Mesothelial cell of epicardium (in vitro differentiated cells): ENCODE results near the gene TRPV6. TPM values are rescaled to one million over a fixed set of nuclear protein-coding genes. Genes with fewer than 3 reads are reported as not detected.

Source experiments
- DNase-seq, 2 experiments: peaks; one replicate each; pipeline ENCODE4 v3.0.0; 2021; ENCODE audit warnings: low spot score in 2 of 2; ENCODE audit not compliant: unreplicated experiment in 2 of 2
- H3K27ac Mint-ChIP-seq: 2 replicates; pipeline ENCODE4 v1.8.0; 2021; ENCODE audit warnings: mixed read lengths
- H3K27me3 Mint-ChIP-seq: 2 replicates; pipeline ENCODE4 v1.8.0; 2021; ENCODE audit warnings: low read depth, mixed read lengths
- H3K36me3 Mint-ChIP-seq: 2 replicates; pipeline ENCODE4 v1.8.0; 2021; ENCODE audit warnings: mixed read lengths
- H3K4me1 Mint-ChIP-seq: 2 replicates; pipeline ENCODE4 v1.8.0; 2021; ENCODE audit warnings: mixed read lengths
- H3K4me3 Mint-ChIP-seq: 2 replicates; pipeline ENCODE4 v1.8.0; 2021; ENCODE audit warnings: mild to moderate bottlenecking, moderate library complexity, mixed read lengths
- H3K9me3 Mint-ChIP-seq: 2 replicates; pipeline ENCODE4 v1.8.0; 2021; ENCODE audit warnings: mixed read lengths
- CTCF ChIP-seq: fragments of 200-600 bp; sonication (generic); IDR thresholded peaks from one replicate; pipeline ENCODE4 v1.5.0; 2021; ENCODE audit warnings: antibody characterized with exemption; ENCODE audit not compliant: unreplicated experiment
- total RNA-seq: library from RNA; stranded (reverse); gene quantifications from 3 replicates; pipeline ENCODE4 v1.2.1, GENCODE V29; 2021

The TRPV6 gene
- total RNA-seq, 1 donor from 2014 or later = 5.7 TPM

GRCh38 chr7:142870566-142871259 is 14.8 kb downstream of the TRPV6 start:
- Mint-ChIP-seq H3K27me3 (no peaks in the 10 kb centered on the region), H3K4me1 (no peaks in the 10 kb centered on the region), H3K27ac (no peak overlapping the region), H3K9me3 (no peaks in the 10 kb centered on the region), H3K4me3 (no peak overlapping the region), H3K36me3 (peaks cover 14% of the 10 kb centered on the region)
- TF ChIP-seq CTCF = no peak
- no peak for DNase-seq

DNA sequence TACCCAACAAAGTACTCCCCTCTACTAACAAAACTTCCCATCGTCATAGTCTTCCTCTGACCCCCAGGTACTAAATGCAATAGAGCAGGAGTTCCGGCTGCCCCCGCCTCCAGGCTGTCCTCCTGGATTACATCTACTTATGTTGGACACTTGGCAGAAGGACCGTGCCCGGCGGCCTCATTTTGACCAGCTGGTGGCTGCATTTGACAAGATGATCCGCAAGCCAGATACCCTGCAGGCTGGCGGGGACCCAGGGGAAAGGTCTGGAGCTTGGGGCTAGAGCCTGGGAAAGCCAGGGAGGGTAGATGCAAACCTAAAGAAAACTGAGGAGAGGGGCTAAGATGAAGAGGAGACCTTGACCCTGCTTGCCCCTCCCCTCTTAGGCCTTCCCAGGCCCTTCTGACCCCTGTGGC is 15.4 kb downstream of the TRPV6 start:
- Mint-ChIP-seq H3K4me1 (no peaks in the 10 kb centered on the region), H3K36me3 (peaks cover 14% of the 10 kb centered on the region), H3K4me3 (no peak overlapping the region), H3K27me3 (no peaks in the 10 kb centered on the region), H3K9me3 (no peaks in the 10 kb centered on the region), H3K27ac (no peak overlapping the region)
- TF ChIP-seq CTCF = no peak
- no peak for DNase-seq

DNA sequence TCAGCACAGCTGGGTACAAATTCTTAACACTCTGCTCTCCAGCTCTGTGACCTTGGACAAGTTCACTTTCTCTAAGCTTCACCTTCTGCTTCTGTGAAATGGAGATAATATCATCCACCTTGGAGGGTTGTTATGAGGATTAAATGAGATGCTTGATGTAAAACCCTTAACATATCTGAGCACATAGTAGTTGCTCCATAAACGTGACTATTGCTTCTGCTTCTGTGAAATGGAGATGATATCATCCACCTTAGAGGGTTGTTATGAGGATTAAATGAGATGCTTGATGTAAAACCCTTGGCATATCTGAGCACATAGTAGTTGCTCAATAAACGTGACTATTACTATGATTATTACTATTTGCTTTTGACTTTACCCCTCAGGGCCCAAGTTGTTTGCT is 16.1 kb downstream of the TRPV6 start:
- Mint-ChIP-seq H3K27ac (no peak overlapping the region), H3K4me1 (no peaks in the 10 kb centered on the region), H3K27me3 (no peaks in the 10 kb centered on the region), H3K36me3 (peaks cover 12% of the 10 kb centered on the region), H3K4me3 (no peak overlapping the region), H3K9me3 (no peaks in the 10 kb centered on the region)
- no peak for TF ChIP-seq CTCF
- no peak for DNase-seq

- Mint-ChIP-seq H3K4me1 (no peaks in the 10 kb centered on the region), H3K27me3 (no peaks in the 10 kb centered on the region), H3K9me3 (no peaks in the 10 kb centered on the region), H3K27ac (no peak overlapping the region), H3K36me3 (peaks cover 12% of the 10 kb centered on the region), H3K4me3 (no peak overlapping the region)
- TF ChIP-seq CTCF = no peak
- no peak for DNase-seq
Observed at GRCh38 chr7:142868986-142869415, 16.5 kb downstream of the TRPV6 start.

GRCh38 chr7:142868188-142868985 is 17.2 kb downstream of the TRPV6 start:
- TF ChIP-seq CTCF = no peak
- H3K36me3 Mint-ChIP-seq = peaks cover 12% of the 10 kb centered on the region
- DNase-seq = no peak
- no peaks in the 10 kb centered on the region for H3K9me3 Mint-ChIP-seq
- no peak overlapping the region for H3K4me3 Mint-ChIP-seq
- H3K27ac Mint-ChIP-seq = no peak overlapping the region
- H3K4me1 Mint-ChIP-seq = no peaks in the 10 kb centered on the region
- H3K27me3 Mint-ChIP-seq = no peaks in the 10 kb centered on the region
